NCI-H524 (cell line): ENCODE data around the gene PGAM5.

ENCODE experiments used
- DNase-seq, 2 experiments: peaks; one replicate each; lab custom pipeline; 2025; lab: John Stamatoyannopoulos, UW

PGAM5 gene

DNA sequence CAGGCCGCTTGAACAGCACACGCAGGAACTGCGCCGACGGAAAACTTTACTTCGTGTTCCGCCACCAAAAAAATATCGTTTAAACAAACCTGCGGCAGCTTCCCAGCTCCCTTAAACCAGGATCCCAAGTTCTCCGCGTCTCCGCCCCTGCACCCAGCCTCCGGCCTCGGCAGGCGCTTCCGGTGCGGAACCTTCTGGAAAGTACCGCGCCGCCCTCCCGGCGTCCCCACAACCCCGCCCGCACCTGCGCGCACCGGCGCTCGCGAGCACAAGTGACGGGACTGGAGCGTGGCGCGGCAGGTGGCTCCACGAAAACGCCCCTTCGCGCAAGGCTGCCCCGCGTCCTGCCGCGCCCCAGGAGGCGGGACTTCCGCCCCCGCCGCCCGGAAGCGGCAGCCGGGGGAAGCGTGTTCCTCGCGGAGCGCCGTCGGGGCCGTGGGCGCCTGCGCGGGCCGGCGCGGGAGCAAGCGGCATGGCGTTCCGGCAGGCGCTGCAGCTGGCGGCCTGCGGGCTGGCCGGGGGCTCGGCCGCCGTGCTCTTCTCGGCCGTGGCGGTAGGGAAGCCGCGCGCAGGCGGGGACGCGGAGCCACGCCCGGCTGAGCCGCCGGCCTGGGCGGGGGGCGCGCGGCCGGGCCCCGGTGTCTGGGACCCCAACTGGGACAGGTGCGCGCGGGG is at the start of gene PGAM5:
Gene PGAM5 (plus strand): TSS at position 438 of the 675 bp plus-strand sequence. CDS start 35 bp downstream, at position 473.
- peak; percentile 62 to 81 for DNase-seq

GRCh38 chr12:132660996-132661395 is 49.6 kb upstream of the PGAM5 start:
- DNase-seq: no peak

GRCh38 chr12:132661972-132662371 is 48.7 kb upstream of the PGAM5 start:
- DNase-seq: no peak

DNA sequence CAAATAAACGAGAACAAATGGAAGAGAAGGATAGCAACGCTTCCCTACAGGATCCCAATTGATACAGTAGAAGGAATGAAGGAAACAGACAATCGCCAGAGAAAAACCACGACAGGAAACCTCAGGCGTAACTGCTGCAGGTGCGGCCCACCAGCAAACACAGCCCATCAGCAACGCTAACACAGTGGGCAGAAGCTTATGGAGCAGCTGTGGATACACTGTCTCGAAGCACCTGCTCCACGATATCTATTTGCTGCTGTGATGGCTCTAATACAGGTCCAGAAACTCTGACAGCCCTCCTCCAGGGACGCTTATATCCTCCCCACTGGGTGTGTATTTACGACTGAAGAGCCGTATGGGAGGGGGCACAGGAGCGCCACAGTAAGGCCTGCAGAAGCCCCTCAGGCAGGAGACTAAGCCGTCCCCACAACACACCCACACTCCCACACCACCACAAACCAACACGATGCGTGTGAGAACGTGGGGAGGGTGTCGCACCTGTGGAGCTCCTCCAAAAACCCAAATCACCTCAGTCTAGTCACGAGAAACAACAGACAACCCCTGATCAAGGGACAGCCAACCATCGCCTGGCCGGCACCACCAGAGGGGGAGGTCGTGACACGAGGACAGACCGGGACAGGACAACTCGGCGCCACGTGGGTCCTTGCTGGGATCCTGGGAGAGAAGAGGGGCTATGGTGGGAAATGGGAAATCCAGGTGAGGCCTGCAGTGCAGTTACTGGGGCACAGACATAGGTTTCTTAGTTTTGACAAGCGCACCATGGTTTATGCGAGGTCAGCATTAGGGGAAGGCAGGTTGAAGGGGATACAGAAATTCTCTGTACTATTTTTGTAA is 47.5 kb upstream of the PGAM5 start:
- DNase-seq: no peak

GRCh38 chr12:132664206-132665148 is 46.2 kb upstream of the PGAM5 start:
- no peak for DNase-seq

DNA sequence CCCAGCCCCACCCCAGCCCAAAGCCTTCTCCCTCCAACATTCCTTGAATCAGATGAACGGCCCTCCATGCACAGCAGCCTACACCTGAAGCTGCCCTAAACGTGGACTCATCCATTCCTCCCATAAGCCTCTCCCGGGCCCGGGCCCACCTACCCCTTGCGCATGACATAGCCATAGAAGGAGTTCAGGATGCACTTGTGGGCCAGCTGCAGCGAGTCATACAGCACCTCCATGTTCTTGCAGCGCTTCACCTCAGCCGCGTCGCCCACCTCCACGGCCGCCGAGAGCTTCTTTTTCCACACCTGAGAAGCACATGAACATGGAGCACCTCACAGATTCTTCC is 45.5 kb upstream of the PGAM5 start:
- no peak for DNase-seq

GRCh38 chr12:132665794-132666193 is 44.8 kb upstream of the PGAM5 start:
- no peak for DNase-seq

- DNase-seq: no peak
Observed at GRCh38 chr12:132668191-132669088, 42.2 kb upstream of the PGAM5 start.

GRCh38 chr12:132669166-132669879 is 41.3 kb upstream of the PGAM5 start:
- DNase-seq: no peak

- no peak for DNase-seq
Observed at GRCh38 chr12:132672116-132672515, 38.5 kb upstream of the PGAM5 start.

DNA sequence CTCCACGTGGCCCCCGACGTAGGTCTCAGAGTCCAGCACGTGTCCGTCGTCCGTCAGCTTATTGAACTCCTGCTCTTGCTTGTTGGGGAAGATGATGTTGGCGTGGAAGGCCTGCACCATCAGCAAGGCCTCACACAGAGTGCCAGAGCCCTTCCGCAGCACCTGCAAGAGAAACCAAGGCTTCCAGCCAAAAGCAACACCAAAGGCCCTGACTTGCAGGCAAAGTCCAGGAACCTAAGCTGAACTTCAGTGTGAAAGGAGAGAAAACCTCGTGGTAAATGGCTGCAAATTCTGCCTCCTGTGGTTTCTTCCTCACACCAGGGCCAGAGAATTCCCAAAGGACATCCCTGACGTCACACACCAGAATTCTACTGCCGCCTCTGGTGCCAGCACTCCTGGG is 38.0 kb upstream of the PGAM5 start:
- DNase-seq: no peak

- no peak for DNase-seq
Observed at GRCh38 chr12:132673288-132674179, 37.1 kb upstream of the PGAM5 start.

GRCh38 chr12:132674561-132674960 is 36.1 kb upstream of the PGAM5 start:
- no peak for DNase-seq

- DNase-seq: no peak
Observed at GRCh38 chr12:132675757-132676432, 34.7 kb upstream of the PGAM5 start.

GRCh38 chr12:132677492-132677891 is 33.1 kb upstream of the PGAM5 start:
- no peak for DNase-seq

DNA sequence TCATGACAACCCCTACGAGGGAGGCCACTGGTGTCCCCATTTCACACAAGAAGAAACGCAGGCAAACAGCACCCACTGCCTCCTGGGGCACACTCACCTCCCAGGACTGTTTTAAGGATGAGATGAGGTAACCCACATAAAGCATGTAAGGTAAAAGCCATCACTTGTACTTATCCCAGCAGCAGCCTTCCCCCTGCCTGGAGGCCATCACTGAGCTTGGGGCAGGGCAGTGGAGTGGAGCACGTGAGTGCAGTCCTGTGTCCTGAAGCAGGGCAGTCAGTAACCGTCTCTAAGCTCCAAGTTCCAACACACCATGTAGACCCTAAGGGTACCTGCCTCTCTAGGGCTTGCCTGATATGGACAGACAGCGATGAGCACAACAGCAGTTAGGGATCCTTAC is 25.2 kb upstream of the PGAM5 start:
- no peak for DNase-seq

- no peak for DNase-seq
Observed at GRCh38 chr12:132686825-132687210, 23.8 kb upstream of the PGAM5 start.

DNA sequence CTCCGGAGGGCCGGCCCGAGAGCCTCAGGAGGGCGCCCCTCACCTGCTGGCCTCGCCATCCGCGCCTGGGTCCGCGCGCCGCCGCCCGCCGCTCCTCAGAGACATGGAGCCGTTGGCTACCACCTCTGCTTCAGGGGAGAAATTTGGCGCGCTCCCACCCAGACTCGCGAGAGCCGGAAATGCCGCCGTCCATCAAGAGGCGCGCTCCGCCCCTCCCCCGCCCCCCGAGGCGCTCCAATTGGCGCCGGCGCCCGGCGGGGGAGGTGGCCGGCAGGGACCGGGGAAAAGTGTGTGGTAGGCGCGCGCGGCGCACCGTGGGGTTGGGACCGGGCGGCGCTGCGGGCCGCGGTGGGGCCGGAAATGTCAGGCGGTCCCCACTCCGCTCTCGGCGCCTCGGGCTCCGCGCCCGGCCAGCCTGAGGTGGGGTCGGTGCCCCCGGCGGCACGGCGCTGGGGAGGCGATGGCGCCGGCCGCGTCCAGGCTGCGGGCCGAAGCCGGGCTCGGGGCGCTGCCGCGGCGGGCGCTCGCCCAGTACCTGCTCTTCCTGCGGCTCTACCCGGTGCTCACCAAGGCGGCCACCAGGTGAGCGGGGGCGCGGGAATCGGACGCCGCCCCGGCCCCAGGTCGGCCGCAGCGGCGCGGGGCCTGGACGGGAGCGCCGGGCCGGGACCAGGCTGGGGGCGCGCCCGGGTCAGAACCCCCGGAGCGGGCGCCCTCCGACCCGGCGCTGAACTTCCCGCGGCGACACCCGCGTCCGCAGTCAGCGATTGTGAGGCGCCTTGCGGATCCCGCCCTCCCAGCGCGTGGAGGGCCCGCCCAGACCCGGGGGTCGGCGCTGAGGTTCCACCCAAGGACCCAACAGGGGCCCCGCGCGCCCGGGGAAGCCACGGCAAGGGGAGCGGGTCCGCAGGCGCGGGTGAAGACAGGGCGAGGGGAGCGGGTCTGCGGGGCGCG is 23.2 kb upstream of the PGAM5 start, which contains the start of the genes POLE and PXMP2:
Gene POLE (minus strand): TSS at position 132 of the 954 bp plus-strand sequence. CDS start 27 bp downstream, at position 105.
Gene PXMP2 (plus strand): TSS at position 377 of the 954 bp plus-strand sequence. CDS start 84 bp downstream, at position 461.
- DNase-seq: peak; percentile 87 to 95
